Psoas muscle (tissue), 8 donors: Measurements from ENCODE around the gene COL13A1. TPM values are rescaled to one million over a fixed set of nuclear protein-coding genes. Genes with fewer than 3 reads are reported as not detected.

Experiments used
- ATAC-seq, 4 donors: fragments of 200-7000 bp; cut with Tn5 transposase; one replicate each; pipeline ENCODE4 v1.9.1; 2020; ENCODE audit warnings: moderate library complexity in 3 of 4, mild to moderate bottlenecking in 2 of 4
- DNase-seq, 2 donors: peaks; one replicate each; pipeline ENCODE4 v3.0.0-alpha.2; 2020
- H3K27ac ChIP-seq: fragments of 200-600 bp; one replicate; pipeline ENCODE4 v1.8.0; 2022
- H3K27me3 ChIP-seq, 3 donors: fragments of 200-600 bp in 1 of 3; one replicate each; pipeline versions ENCODE4 v1.6.1 to v1.8.0; 2013 to 2022; ENCODE audit warnings: low read length in 2 of 3, mild to moderate bottlenecking in 2 of 3, moderate library complexity in 1 of 3; ENCODE audit not compliant: insufficient read depth in 3 of 3
- H3K36me3 ChIP-seq, 2 donors: fragments of 200-600 bp in 1 of 2; one replicate each; pipeline versions ENCODE4 v1.6.1 to v1.8.0; 2013 to 2022; ENCODE audit warnings: low read depth in 1 of 2, mild to moderate bottlenecking in 1 of 2, moderate library complexity in 1 of 2; ENCODE audit not compliant: insufficient read depth in 1 of 2
- H3K4me1 ChIP-seq: fragments of 200-600 bp; one replicate; pipeline ENCODE4 v1.8.0; 2022
- H3K4me3 ChIP-seq: fragments of 200-600 bp; one replicate; pipeline ENCODE4 v1.8.0; 2022; ENCODE audit warnings: mild to moderate bottlenecking
- H3K9me3 ChIP-seq: fragments of 200-600 bp; one replicate; pipeline ENCODE4 v1.8.0; 2022
- CTCF ChIP-seq: fragments of 200-600 bp; IDR thresholded peaks from one replicate; pipeline ENCODE4 v1.8.0; 2022; ENCODE audit warnings: antibody characterized with exemption
- WGBS, 3 donors: extraction: QIAGEN DNeasy Blood & Tissue Kit; methylation state at CpG; one replicate each; pipeline versions ENCODE4 v1.1.6 to v1.1.7; 2013; 5-methylcytosine and 5-hydroxymethylcytosine counted together
- intact Hi-C, 2 donors: fragments of 100-400 bp; cut with DNase I; formaldehyde crosslinking; loops; one replicate each; pipeline versions ENCODE4 v1.11.0 to v1.14.2; 2022
- polyA plus RNA-seq, 3 donors: library from polyadenylated mRNA; stranded (reverse); fragments of 200-250 nt; gene quantifications; one replicate each; pipeline ENCODE4 v1.2.3, GENCODE V29; 2013
- total RNA-seq, 4 donors: library from RNA; stranded (reverse); fragmentation: NEBNext Ultra II Directional in 2 of 4; extraction: Animal tissue kit (Norgen Biotek cat#: 25700) in 2 of 4; gene quantifications; one replicate each; pipeline versions ENCODE4 v1.2.1 to v1.2.4, GENCODE V29; 2021 to 2023
- donor health status: healthy with polysubstance abuse.
- donor health status: DM: no; HTN: no; CAD: no; lungs with moderate emphysema.
- donor health status: Bipolar disorder and iron deficiency.
- donor health status: healthy.
- donor health status: DM: yes; HTN: yes; CAD: no.
- donor health status: DM: no; HTN: no; CAD: no.
- donor health status: DM: no; HTN: no; CAD: no.
- donor health status: DM: yes; HTN: yes; CAD: no.

Gene COL13A1
- total and polyA plus RNA-seq, 7 donors: 0.35 to 10.7 (median 2.6) TPM

GRCh38 chr10:69928339-69928738, 126.6 kb downstream of the COL13A1 start:
- no peaks in the 10 kb centered on the region for H3K27me3 ChIP-seq
- 85 to 90% (median 86%) methylated on average over 3 of the region's 3 CpGs for WGBS, 3 donors
- H3K4me3 ChIP-seq: no peak overlapping the region
- intact Hi-C loops: no loop called here
- no peak for ATAC-seq
- no peak overlapping the region for H3K27ac ChIP-seq
- no peaks in the 10 kb centered on the region for H3K9me3 ChIP-seq
- no peak for TF ChIP-seq CTCF
- peaks cover 0 to 11% of the 10 kb centered on the region in 2 donors for H3K36me3 ChIP-seq
- no peaks in the 10 kb centered on the region for H3K4me1 ChIP-seq
- no peak for DNase-seq

- intact Hi-C loops: no loop called here
- ATAC-seq: no peak
- H3K27me3 ChIP-seq: no peaks in the 10 kb centered on the region
- H3K36me3 ChIP-seq: peaks cover 0 to 11% of the 10 kb centered on the region in 2 donors
- H3K9me3 ChIP-seq: no peaks in the 10 kb centered on the region
- H3K4me3 ChIP-seq: no peak overlapping the region
- no peak for DNase-seq
- H3K27ac ChIP-seq: no peak overlapping the region
- no peak for TF ChIP-seq CTCF
- 92 to 95% (median 95%) methylated on average over 3 of the region's 3 CpGs for WGBS, 3 donors
- H3K4me1 ChIP-seq: no peaks in the 10 kb centered on the region
Observed at GRCh38 chr10:69929575-69929974, 127.9 kb downstream of the COL13A1 start.

GRCh38 chr10:69934768-69935167, 133.1 kb downstream of the COL13A1 start:
- no peaks in the 10 kb centered on the region for H3K4me1 ChIP-seq
- ATAC-seq (no peak), DNase-seq (no peak)
- peaks cover 0 to 10% of the 10 kb centered on the region in 2 donors for H3K36me3 ChIP-seq
- TF ChIP-seq CTCF: no peak
- intact Hi-C loops: no loop called here
- H3K4me3 ChIP-seq: no peak overlapping the region
- no peaks in the 10 kb centered on the region for H3K9me3 ChIP-seq
- no peaks in the 10 kb centered on the region for H3K27me3 ChIP-seq
- WGBS, 3 donors: 85 to 89% (median 89%) methylated on average over 2 of the region's 2 CpGs
- H3K27ac ChIP-seq: no peak overlapping the region

- H3K9me3 ChIP-seq: peaks cover 2% of the 10 kb centered on the region
- WGBS, 3 donors: 81 to 86% (median 83%) methylated on average over 3 of the region's 3 CpGs
- no peak overlapping the region for H3K27ac ChIP-seq
- peaks cover 0 to 16% of the 10 kb centered on the region in 2 donors for H3K36me3 ChIP-seq
- DNase-seq (no peak), ATAC-seq (no peak)
- H3K4me1 ChIP-seq: no peaks in the 10 kb centered on the region
- intact Hi-C loops: no loop called here
- H3K27me3 ChIP-seq: no peaks in the 10 kb centered on the region
- no peak for TF ChIP-seq CTCF
- H3K4me3 ChIP-seq: no peak overlapping the region
Observed at GRCh38 chr10:69936091-69936490, 134.4 kb downstream of the COL13A1 start.

- DNase-seq (no peak), ATAC-seq (no peak)
- intact Hi-C loops: no loop called here
- Histone ChIP-seq H3K36me3 (peaks cover 0 to 16% of the 10 kb centered on the region in 2 donors), H3K27me3 (no peaks in the 10 kb centered on the region), H3K27ac (no peak overlapping the region), H3K4me3 (no peak overlapping the region), H3K9me3 (peaks cover 3% of the 10 kb centered on the region), H3K4me1 (no peaks in the 10 kb centered on the region)
- 54 to 62% (median 57%) methylated on average over 5 of the region's 5 CpGs for WGBS, 3 donors
- no peak for TF ChIP-seq CTCF
Observed at GRCh38 chr10:69938541-69938991, 136.9 kb downstream of the COL13A1 start.
